Tibial nerve (tissue), 4 donors: ENCODE results near the gene PLBD1.

Experiments
- EP300 ChIP-seq, 2 donors: sonication (generic); formaldehyde crosslinking; IDR thresholded peaks; one replicate each; pipeline ENCODE4 v1.6.1; 2017; ENCODE audit warnings: antibody characterized with exemption in 2 of 2, mild to moderate bottlenecking in 1 of 2
- POLR2A ChIP-seq, 2 donors: fragments of 450-650 bp; IDR thresholded peaks; one replicate each; pipeline ENCODE4 v1.6.1; 2017; ENCODE audit warnings: antibody characterized with exemption in 2 of 2, mild to moderate bottlenecking in 2 of 2, moderate library complexity in 2 of 2
- TF ChIP-seq, protein P1 (sequence below), 5 experiments: fragments of 200-600 bp in 3 of 5; fragments of 450-650 bp in 2 of 5; sonication (generic) in 3 of 5; IDR thresholded peaks; one replicate each; pipeline ENCODE4 v1.5.1; 2016 to 2019; ENCODE audit warnings: antibody characterized with exemption in 5 of 5, mild to moderate bottlenecking in 3 of 5, moderate library complexity in 2 of 5

DNA sequence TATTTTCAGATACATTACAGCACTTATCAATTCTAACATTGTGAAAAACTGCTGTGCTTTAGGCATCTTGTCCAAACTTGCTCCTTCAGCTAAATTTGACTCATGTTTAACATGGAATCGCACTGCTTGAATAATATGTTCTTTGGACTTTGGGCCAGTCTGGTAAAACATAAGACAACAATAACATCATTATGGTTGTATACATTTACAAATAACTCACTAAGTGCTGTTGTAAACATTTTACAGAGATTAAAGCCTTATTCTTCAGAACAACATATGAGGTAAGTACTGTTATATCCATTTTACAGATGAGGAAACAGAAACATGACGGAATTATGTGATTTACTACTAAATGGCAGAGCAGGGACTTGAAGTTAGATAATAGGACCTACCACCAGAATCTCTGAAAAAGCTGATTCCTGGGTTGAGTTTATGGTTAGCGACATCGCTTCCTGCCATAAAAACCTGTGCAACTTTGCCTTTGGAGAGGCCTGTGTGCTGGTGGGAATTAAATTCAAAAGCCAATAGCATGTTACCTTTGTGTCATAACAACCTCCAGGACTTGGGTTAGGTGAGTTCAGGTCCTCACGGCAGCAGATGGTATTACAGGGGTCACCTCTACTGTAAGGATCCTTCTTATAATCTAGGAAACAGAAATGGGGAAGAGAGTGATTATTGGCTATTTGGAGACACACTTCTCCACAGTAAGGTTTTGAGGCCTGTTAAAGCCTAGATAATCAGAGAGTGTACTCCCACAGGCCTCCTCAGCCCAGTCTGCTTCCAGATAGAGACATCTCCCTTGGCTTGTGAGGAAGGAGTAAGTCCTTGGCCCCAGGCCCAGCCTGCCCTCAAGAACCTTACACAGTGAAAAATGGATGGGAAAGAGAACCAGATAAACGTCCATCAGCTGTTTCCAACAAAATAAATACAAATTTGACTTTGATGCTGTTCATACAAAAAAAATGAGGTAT, 61.8 kb downstream of the PLBD1 start:
- TF ChIP-seq, protein P1, sequence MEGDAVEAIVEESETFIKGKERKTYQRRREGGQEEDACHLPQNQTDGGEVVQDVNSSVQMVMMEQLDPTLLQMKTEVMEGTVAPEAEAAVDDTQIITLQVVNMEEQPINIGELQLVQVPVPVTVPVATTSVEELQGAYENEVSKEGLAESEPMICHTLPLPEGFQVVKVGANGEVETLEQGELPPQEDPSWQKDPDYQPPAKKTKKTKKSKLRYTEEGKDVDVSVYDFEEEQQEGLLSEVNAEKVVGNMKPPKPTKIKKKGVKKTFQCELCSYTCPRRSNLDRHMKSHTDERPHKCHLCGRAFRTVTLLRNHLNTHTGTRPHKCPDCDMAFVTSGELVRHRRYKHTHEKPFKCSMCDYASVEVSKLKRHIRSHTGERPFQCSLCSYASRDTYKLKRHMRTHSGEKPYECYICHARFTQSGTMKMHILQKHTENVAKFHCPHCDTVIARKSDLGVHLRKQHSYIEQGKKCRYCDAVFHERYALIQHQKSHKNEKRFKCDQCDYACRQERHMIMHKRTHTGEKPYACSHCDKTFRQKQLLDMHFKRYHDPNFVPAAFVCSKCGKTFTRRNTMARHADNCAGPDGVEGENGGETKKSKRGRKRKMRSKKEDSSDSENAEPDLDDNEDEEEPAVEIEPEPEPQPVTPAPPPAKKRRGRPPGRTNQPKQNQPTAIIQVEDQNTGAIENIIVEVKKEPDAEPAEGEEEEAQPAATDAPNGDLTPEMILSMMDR (IDR thresholded peaks at IDR 0.05): no peak
- TF ChIP-seq POLR2A (IDR thresholded peaks at IDR 0.05) (no peak), EP300 (IDR thresholded peaks at IDR 0.05) (no peak)
